Type B pancreatic cell (in vitro differentiated cells): ENCODE measurements around the gene TSR1. TPM values are rescaled to one million over a fixed set of nuclear protein-coding genes. Genes with fewer than 3 reads are reported as not detected.

Source experiments
- DNase-seq: peaks from one replicate; pipeline ENCODE4 v3.0.0; 2021; ENCODE audit warnings: mixed read lengths; ENCODE audit not compliant: unreplicated experiment; ENCODE audit errors: extremely low spot score
- H3K27ac Mint-ChIP-seq: 2 replicates; pipeline ENCODE4 v1.8.0; 2021; ENCODE audit warnings: mild to moderate bottlenecking, mixed read lengths
- H3K27me3 Mint-ChIP-seq: 2 replicates; pipeline ENCODE4 v1.8.0; 2021; ENCODE audit warnings: mixed read lengths
- H3K36me3 Mint-ChIP-seq: 2 replicates; pipeline ENCODE4 v1.8.0; 2021; ENCODE audit warnings: mixed read lengths
- H3K4me1 Mint-ChIP-seq: one replicate; pipeline ENCODE4 v1.8.0; 2021; ENCODE audit warnings: mixed read lengths; ENCODE audit not compliant: unreplicated experiment
- H3K4me3 Mint-ChIP-seq: 2 replicates; pipeline ENCODE4 v1.8.0; 2021; ENCODE audit warnings: mild to moderate bottlenecking, mixed read lengths
- H3K9me3 Mint-ChIP-seq: 2 replicates; pipeline ENCODE4 v1.8.0; 2021; ENCODE audit warnings: mixed read lengths
- total RNA-seq: library from RNA; stranded (reverse); gene quantifications from 2 replicates; pipeline ENCODE4 v1.2.1, GENCODE V29; 2021; ENCODE audit warnings: low replicate concordance
- TF ChIP-seq, protein P1 (sequence below): fragments of 200-600 bp; sonication (generic); conservative IDR thresholded peaks from 2 replicates; pipeline ENCODE4 v1.5.0; 2021; ENCODE audit warnings: antibody characterized with exemption, mild to moderate bottlenecking

Gene TSR1
- total RNA-seq, 1 donor from 2014 or later: 40.3 TPM

DNA sequence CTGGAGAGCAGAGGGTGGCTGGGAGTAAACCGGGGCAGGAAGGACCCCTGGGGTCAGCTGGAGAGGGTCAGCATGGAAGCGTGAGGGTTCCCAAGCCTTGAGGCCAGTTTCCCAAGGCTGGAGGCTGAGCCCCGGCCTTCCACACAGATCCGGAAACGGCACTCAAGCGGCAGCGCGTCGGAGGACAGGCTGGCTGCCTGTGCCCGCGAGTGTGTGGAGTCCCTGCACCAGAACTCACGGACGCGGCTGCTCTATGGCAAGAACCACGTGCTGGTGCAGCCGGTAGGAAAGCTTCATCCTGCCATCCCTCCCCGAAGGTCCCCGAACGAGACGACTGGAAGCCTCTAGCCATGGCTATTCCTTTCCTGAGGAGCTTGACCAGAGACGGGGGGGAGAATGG lies 27.1 kb upstream of the TSR1 start:
- no peaks in the 10 kb centered on the region for H3K27me3 Mint-ChIP-seq
- no peak for DNase-seq
- H3K36me3 Mint-ChIP-seq: peaks cover 10% of the 10 kb centered on the region
- TF ChIP-seq, protein P1, sequence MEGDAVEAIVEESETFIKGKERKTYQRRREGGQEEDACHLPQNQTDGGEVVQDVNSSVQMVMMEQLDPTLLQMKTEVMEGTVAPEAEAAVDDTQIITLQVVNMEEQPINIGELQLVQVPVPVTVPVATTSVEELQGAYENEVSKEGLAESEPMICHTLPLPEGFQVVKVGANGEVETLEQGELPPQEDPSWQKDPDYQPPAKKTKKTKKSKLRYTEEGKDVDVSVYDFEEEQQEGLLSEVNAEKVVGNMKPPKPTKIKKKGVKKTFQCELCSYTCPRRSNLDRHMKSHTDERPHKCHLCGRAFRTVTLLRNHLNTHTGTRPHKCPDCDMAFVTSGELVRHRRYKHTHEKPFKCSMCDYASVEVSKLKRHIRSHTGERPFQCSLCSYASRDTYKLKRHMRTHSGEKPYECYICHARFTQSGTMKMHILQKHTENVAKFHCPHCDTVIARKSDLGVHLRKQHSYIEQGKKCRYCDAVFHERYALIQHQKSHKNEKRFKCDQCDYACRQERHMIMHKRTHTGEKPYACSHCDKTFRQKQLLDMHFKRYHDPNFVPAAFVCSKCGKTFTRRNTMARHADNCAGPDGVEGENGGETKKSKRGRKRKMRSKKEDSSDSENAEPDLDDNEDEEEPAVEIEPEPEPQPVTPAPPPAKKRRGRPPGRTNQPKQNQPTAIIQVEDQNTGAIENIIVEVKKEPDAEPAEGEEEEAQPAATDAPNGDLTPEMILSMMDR: no peak
- no peak overlapping the region for H3K27ac Mint-ChIP-seq
- peaks cover 11% of the 10 kb centered on the region for H3K4me1 Mint-ChIP-seq
- H3K9me3 Mint-ChIP-seq: no peaks in the 10 kb centered on the region
- no peak overlapping the region for H3K4me3 Mint-ChIP-seq

GRCh38 chr17:2362881-2363280 lies 26.6 kb upstream of the TSR1 start:
- TF ChIP-seq, protein P1: no peak
- DNase-seq: no peak
- no peak overlapping the region for H3K27ac Mint-ChIP-seq
- H3K9me3 Mint-ChIP-seq: no peaks in the 10 kb centered on the region
- no peaks in the 10 kb centered on the region for H3K27me3 Mint-ChIP-seq
- H3K4me1 Mint-ChIP-seq: peaks cover 11% of the 10 kb centered on the region
- peaks cover 10% of the 10 kb centered on the region for H3K36me3 Mint-ChIP-seq
- H3K4me3 Mint-ChIP-seq: no peak overlapping the region

DNA sequence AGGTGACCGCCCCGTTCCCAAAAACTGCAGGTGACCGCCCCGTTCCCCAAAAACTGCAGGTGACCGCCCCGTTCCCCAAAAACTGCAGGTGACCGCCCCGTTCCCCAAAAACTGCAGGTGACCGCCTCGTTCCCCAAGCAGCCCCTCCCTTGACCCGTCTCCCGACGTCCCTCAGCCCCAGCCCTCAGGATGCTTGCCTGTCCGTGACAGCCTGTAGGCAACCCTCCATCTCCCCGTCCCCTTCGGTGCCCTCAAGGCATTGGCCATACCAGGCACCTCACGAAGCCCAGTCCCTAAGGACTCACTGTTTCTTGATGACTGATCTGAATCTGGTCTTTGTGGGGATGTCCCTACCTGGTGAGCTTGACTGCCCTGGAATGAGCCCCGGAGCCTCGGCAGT lies 26.2 kb upstream of the TSR1 start:
- Mint-ChIP-seq H3K36me3 (peaks cover 10% of the 10 kb centered on the region), H3K4me3 (no peak overlapping the region), H3K27ac (no peak overlapping the region), H3K27me3 (no peaks in the 10 kb centered on the region), H3K4me1 (peaks cover 11% of the 10 kb centered on the region), H3K9me3 (no peaks in the 10 kb centered on the region)
- TF ChIP-seq, protein P1: no peak
- no peak for DNase-seq

DNA sequence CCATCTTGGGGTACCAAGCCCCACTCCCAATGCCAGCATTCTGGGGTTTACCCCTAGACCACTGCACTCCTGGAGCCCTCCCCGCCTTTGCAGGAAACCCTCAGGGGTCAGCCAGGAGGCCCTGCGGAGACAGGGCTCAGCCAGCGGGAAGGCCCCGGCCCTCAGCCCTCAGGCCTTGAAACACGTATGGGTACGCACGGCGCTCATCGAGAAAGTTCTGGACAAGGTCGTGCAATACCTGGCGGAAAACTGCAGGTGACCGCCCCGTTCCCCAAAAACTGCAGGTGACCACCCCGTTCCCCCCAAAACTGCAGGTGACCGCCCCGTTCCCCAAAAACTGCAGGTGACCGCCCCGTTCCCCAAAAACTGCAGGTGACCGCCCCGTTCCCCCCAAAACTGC lies 25.8 kb upstream of the TSR1 start:
- H3K27me3 Mint-ChIP-seq: no peaks in the 10 kb centered on the region
- H3K36me3 Mint-ChIP-seq: peaks cover 10% of the 10 kb centered on the region
- TF ChIP-seq, protein P1: no peak
- H3K4me3 Mint-ChIP-seq: no peak overlapping the region
- no peaks in the 10 kb centered on the region for H3K9me3 Mint-ChIP-seq
- peaks cover 11% of the 10 kb centered on the region for H3K4me1 Mint-ChIP-seq
- H3K27ac Mint-ChIP-seq: no peak overlapping the region
- no peak for DNase-seq

DNA sequence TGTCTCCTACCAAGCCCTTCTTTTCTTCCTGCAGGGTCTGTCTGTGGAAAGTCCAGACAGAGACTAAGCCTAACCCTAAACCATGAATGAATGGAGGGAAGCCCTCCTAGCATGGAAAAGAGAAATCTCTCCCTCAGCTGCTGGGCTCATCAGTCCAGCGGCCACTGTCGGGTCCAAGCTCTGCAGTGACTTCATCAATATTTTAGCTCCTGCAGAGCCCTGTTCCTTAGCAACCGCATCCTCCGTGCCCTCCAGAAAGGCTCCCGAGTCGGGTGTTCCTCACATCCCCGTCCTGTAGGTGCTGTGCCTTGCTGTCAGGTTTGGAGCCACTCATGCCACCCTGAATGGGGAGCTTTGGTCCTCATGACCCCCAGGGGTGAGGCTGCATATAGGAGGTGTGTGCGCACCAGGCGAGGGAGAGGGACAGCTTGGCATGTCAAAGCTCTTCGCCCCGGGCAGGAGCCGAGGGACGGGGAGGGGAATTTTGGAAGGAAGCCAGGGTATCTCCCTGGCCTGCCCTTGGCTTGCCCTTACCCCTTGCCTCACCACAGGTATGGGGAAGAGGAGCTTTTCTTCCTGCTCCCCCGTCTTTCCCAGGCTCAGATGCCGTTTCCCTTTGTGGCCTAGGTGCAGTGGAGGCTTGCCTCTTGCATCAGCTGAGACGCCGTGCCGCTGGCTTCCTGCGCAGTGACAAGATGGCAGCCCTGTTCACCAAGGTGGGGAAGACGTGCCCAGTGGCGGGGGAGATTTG lies 24.9 kb upstream of the TSR1 start:
- Mint-ChIP-seq H3K4me3 (no peak overlapping the region), H3K9me3 (no peaks in the 10 kb centered on the region), H3K4me1 (peaks cover 11% of the 10 kb centered on the region), H3K27ac (peak overlapping the region; percentile 29), H3K27me3 (no peaks in the 10 kb centered on the region), H3K36me3 (peaks cover 10% of the 10 kb centered on the region)
- DNase-seq: no peak
- TF ChIP-seq, protein P1: no peak
